HG03066 (cell line): ENCODE results near the gene FRMD1.

Experiments used
- ATAC-seq: cut with Tn5 transposase; IDR thresholded peaks from one replicate; pipeline ENCODE4 v1.9.1; 2021; ENCODE audit warnings: low read depth; ENCODE audit not compliant: unreplicated experiment

Gene FRMD1

GRCh38 chr6:168078943-168079405 lies at the start of gene FRMD1:
Gene FRMD1, minus strand, starts transcription at chr6:168079212. Its CDS starts 118 bp downstream, at chr6:168079094.
- no peak for ATAC-seq

- ATAC-seq = no peak
These were observed 49.1 kb upstream of the FRMD1 start for GRCh38 chr6:168128006-168128630.

DNA sequence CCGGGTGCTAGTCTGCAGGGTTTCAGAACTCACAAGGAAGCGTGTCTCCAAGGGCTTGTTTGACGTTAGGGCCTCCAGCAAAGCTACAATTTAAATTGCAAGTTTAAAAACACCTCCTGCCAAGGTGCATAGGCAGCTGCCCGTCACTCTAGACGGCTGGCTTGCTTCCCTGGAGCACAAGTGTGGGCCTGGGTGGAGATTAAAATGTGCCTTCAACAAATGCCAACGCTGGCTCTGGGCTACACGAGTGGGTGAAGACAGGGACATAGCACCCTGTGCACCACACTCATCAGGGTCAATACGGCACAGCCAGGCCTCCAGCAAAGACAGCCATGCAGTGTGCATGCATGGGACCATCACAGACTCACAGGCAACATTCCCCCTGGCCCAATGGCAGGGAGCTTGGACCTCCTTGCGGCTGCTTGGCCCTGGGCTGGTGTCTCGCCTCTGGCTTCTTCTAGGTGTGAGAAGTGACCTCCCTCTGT lies 48.4 kb upstream of the FRMD1 start:
- no peak for ATAC-seq

DNA sequence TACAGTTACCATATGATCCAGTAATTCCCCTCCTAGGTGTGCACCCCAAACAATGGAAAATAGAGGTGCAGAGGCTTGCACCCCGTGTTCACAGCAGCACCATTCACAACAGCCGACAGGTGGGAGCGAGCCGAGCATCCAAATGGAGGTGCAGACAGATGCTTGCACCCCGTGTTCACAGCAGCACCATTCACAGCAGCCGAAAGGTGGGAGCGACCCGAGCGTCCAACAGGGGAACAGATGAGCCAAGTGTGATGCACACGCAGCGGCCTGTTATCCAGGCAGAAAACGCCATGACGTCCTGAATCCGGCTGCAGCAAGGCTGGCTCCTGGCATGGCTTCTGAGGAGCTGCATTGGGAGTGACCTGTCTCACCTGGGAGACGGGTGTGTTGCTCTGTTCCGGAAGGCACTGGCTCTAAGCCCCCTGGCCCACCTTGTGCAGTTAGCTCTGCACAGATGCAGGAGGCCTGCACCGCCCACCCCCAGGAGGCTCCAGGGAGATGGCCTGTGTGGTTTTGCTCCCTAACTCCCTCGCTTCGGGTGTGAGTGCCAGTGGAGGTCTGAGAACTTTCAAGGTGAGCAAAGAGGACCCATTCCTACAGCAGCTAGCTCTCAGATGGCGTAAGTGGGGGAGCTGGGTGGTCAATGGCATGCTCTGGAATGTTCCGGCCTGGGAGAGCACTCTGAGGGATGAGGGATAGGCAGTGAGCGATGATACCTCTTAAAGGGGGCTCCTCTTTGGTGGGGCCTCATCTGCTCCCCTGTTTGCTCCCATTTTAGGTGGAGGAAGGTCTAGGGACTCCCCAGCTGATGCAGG lies 47.8 kb upstream of the FRMD1 start:
- ATAC-seq = no peak

DNA sequence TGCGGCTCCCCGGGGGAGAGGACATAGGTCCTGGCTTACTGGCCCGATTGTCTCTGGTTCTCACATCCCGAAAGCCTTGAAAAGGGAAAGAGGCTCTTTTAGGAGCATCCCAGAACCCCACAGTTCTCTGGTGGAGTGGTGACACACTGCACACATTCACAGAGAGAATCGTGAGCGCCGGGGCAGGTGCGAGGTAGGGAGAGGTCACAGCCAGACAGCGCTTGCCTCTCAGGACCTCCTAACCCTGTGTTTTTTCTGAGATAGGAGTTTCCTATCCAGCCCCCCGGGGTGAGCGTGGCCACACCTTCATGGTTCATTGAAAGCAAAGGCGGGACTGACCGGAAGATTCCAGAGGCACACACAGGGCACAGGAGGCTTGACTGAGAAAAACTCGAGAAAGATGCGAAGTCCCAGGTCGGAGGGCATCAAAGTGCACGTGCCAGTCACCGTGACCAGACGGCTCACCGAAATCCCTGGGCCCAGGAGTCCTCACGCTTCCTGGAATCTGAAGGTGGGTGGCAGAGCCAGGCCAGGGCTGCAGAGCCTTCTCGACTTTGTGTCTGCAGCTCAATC lies 46.5 kb upstream of the FRMD1 start:
- ATAC-seq = no peak

GRCh38 chr6:168124921-168125320 lies 45.9 kb upstream of the FRMD1 start:
- no peak for ATAC-seq

- ATAC-seq = no peak
These were observed 45.1 kb upstream of the FRMD1 start for GRCh38 chr6:168124158-168124557.

GRCh38 chr6:168123165-168123911 lies 44.3 kb upstream of the FRMD1 start:
- ATAC-seq = no peak

DNA sequence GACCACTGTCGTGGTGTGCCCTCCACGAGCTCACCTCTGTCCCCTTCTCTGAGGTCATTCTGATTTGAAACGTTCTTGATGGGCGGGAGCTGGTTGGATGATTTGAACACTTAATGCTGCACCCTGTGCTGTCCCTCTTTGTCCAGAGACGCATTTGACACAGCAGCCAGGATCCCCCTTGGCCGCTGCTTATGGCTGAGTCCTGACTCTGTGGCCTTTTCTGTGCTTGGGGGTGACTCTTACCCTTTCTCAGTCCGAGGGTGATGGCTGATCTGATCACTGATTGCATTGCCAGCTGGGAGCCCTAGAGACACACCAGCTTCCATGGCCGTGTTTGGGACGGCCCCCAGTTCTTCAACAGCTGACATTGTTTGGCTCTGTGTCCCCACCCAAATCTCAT lies 43.5 kb upstream of the FRMD1 start:
- no peak for ATAC-seq

DNA sequence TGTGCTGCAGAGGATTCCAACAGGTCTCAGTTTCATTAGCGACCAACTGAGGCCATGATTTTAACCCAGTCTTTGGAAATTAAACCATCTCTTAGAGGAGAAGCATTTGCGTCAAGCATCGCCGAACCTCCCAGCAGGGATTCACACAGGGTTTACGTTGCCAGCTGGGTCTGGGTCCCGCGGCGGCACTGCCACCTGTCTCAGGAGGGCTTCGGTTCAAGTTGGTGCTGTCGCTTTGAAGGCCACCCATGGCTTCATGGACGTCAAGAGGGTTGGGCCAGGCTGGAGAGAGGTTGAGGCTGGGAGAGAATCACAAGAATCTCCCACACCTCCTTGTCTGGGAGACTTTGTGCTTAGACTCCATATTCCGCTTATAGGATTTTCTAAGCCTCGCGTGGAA lies 43.0 kb upstream of the FRMD1 start:
- ATAC-seq = no peak

DNA sequence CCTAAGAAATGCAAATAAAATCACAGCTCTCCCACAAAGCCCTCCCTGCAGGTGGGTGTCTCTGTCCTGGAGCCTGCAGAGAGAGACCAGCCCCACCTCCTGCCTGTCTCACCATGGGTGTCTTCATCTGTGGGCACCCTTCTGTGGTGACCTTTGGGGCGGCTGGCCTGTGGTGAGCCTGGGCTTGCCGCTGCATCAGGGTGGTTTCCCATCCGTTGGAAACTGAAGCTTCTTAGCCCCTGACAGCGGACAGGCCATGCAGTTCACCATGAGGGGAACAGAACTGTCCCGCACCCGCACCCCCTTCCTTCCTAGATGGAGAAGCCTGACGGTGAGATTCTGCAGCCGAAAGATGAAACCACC lies 42.3 kb upstream of the FRMD1 start:
- no peak for ATAC-seq

DNA sequence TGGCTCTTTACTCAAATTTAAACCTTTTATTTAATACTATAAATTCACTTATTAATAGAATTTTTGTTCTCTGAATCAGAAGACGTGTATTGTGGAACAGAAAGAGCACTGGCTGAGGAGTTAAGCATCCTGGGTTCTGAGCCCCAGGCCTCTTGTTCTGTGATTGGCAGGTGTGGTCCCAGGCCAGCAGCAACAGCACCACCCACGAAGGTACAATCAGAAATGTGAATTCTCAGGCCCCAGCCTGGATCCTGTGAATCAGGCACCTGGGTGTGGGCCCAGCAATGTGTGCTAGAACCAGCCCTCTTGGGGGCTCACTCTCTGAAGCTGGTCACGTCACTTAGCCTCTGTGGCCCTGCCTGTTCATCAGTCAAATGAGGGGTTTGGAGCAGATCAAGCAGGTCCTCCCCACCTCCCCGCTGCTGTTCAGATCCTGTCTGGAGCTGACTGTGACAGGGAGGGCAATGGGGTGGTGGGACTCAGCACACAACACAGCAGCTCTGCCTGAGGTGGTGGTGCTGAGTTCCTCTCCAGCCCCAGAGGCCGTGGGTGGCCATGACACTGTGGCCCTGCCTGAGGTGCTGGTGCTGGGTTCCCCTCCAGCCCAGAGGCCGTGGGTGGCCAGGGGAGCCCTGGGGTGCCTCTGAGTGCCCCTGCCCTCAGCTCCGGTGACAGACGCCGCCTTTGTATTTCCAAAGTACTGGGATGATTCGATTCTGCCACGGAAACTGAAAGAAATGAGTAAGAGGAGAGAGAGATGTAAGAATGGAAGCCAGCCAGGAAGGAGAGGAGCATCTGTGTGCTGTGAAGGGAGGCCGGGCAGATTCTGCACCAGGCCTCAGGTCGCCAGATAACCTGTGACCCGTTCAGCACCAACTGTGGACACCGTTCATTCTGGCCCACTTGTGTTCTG lies 41.6 kb upstream of the FRMD1 start:
- ATAC-seq = no peak

- ATAC-seq = no peak
These were observed 40.5 kb upstream of the FRMD1 start for GRCh38 chr6:168119539-168119938.

- ATAC-seq = no peak
These were observed 39.9 kb upstream of the FRMD1 start for GRCh38 chr6:168118935-168119334.

- ATAC-seq = no peak
These were observed 38.9 kb upstream of the FRMD1 start for GRCh38 chr6:168117942-168118341.

DNA sequence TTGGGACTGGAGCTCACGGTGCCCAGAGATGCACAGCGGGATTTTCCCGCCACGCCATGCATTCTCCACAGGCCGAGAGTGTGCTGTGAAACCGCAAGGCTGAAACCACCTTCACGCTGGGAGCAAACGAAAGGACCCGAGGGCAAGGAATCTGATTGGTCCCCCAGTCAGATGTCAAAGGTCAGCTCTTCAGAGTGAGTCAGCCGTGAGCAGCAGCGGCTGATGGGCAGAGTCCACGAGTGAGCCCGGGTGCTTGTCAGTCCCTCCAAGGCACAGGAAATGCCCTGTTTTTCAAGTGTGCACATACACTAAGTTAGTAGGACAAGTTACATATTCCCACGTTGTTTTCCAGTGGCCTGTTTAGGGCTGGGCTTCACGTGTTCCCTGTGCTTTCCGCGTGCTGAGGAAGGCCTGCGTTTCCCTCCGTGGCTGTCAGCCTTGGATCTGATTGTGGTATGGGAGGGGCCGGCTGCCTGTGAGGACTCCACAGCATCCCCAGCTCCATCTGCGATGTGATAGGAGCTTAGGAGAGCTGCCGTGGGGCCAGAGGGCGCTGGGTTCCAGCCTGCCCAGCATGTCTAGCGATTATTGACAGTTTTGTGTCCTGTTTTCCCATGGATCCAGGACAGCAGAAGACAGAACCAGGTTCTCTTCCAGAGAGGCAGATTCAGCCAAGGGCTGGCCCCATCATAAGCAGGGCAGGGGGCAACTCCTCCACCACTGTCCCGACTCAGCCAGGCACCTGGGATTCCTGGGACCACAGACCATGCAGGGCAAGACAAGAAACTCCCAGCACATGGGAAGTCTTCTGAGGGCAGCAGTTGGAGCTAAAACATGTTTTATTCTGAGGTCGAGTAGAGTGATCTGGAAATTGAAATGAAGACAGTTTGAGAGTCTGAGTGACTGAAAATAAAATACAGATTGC lies 38.2 kb upstream of the FRMD1 start:
- no peak for ATAC-seq

DNA sequence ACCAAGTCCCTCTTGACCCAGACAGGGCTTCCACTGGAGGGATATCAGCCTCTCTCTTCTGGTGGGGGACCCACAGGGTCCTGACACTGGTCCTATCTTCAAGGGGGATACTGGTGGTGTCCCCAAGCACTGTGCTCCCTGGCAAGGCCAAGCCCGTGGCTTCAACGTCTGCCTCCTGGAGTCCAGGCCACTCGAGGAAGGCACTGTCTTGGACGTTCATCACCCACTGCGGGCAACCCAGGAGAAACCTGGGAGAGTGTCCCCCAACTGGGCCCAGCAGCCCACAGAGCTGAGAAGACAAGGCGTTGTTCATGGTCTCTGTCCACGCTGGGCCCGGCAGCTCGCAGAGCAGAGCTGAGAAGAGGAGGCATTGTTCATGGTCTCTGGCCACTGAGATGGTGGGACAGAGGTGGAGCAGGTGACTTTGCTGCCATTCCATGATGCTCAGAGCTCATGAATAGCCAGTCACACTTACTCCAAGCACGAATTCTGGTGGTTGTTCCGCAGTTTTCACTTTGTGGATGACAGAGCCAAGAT lies 37.5 kb upstream of the FRMD1 start:
- ATAC-seq = no peak

DNA sequence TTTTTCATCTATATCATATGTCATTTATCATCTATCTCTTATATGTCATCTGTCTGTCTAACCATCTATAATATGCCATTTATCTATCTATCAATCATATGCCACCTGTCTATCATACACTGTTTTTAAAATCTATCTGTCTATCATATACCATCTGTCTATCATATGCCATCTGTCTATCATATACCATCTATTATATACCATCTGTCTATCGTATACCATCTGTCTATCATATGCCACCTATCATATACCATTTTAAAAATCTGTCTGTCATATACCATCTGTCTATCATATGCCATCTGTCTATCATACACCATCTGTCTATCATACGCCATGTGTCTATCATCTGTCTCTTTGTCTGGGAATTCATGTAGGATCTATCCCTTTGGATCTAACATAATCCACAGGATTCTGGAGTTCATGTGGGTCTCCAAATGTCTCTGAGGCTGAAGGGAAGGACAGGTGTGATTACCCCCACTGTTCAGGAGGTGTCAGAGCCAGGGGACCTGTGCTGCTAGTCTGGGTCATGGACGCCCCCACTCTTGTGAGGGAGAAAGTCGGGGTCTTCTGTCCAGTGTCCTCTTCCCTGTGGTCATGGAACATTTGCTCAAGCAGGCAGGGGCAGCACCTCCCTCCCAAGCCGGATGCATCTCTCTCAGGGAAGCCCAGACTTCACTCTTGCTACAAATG lies 36.9 kb upstream of the FRMD1 start:
- ATAC-seq = no peak
